GM12872 (cell line): ENCODE data around the gene NAPB.

Experiments
- TF ChIP-seq, protein P1 (sequence below): IDR thresholded peaks from 3 replicates; pipeline ENCODE4 v1.5.1; 2011; ENCODE audit warnings: low read depth, mild to moderate bottlenecking, low read length, moderate library complexity; ENCODE audit not compliant: insufficient read depth

NAPB gene

DNA sequence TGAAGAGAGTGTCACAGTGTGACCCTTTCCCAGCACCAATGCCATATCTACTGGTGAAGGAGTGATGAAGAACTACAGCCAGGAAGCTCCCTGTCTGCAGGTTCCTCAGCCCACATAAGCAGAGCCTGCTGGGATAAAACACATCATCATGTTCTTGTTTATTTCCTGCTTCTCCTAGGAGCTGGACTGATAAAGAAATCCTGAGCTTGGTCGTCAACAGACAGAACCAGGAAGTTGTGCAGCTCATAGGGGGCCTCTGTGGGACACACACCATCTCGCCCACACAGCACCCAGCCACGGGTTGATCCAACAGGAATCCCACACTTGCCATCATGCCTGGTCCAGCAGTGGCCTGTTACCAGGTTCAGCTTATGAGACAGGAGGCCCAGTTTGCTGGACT, 15.4 kb upstream of the NAPB start:
- TF ChIP-seq, protein P1, sequence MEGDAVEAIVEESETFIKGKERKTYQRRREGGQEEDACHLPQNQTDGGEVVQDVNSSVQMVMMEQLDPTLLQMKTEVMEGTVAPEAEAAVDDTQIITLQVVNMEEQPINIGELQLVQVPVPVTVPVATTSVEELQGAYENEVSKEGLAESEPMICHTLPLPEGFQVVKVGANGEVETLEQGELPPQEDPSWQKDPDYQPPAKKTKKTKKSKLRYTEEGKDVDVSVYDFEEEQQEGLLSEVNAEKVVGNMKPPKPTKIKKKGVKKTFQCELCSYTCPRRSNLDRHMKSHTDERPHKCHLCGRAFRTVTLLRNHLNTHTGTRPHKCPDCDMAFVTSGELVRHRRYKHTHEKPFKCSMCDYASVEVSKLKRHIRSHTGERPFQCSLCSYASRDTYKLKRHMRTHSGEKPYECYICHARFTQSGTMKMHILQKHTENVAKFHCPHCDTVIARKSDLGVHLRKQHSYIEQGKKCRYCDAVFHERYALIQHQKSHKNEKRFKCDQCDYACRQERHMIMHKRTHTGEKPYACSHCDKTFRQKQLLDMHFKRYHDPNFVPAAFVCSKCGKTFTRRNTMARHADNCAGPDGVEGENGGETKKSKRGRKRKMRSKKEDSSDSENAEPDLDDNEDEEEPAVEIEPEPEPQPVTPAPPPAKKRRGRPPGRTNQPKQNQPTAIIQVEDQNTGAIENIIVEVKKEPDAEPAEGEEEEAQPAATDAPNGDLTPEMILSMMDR = no peak

DNA sequence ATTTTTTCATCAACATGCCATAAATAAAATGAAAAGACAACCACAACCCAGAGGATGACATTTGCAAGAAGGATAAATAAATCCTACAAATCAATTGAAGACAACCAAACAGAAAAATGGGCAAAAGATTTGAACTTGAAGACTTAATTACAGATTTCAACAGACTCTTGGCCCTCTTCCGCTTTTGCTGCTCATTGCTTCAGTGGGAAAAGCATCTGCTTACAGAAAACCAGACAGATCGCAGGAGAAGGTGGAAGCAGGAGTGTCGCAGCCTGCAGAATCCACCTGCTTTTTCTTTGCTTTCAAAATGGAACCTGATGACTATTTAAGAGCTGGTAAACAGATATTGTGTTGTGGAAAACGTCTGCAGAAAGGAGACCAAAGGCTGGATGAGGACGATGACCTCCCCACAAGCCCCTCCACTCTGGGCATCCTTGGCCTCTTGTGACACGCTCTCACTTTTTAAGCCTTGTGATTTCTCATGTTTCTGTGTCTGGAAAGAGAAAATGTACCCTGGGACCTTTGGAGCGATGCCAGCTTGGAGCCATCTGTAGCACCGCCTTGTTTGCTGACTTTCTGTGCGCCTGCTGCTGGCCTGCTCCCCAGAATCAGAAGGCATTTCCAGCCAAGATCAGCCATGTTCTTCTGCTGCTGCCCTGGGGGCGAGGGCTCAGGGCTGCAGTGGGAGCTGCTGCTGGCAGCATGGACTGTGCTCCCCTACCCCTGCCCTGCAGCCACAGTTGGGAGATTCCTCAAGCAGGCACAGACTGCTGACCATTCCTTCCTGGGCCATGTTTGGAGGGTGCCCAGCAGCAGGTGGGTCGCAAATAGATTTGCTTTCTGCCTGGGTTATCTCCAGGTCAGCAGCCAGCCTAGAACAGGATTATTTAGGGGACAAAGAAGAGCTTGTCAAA, 14.6 kb upstream of the NAPB start:
- TF ChIP-seq, protein P1 = no peak

- TF ChIP-seq, protein P1 = no peak
Observed at GRCh38 chr20:23434521-23435313, 13.4 kb upstream of the NAPB start.

DNA sequence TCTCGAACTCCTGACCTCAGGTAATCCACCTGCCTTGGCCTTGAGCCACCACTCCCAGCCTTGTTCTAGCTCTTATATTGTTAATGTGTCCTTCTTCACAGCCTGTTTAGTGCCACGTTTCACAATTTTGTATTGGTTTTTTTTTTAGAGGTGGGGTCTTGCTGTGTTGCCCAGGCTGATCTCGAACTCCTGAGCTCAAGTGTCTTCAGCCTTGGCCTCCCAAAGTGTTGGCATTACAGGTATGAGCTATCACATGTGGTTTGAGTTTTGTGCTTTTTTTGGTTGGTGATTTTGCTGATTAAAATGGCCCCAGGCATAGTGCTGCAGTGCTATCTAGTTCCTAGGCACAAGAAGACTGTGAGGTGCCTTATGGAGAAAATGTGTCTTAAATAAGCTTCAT, 12.3 kb upstream of the NAPB start:
- TF ChIP-seq, protein P1 = no peak

DNA sequence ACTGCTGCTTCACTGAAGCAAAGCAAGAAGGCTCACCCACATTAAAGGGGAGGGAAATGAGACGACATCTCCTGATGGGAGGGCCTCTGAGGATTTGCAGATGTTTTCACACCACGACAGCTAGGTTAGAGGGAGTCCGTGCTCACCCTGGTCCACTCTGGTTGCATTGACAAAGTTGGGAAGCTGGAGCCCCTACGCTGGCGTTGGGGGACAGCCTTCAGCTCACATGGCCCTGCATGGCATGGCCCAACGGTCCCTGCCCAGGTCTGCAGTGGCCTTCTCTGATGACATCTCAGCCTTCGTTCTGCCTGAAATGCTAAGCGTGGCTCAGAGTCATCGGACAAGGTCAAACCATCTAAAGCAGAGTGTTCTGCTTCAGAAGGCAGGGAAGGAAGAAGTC, 3.8 kb upstream of the NAPB start:
- TF ChIP-seq, protein P1 = no peak

DNA sequence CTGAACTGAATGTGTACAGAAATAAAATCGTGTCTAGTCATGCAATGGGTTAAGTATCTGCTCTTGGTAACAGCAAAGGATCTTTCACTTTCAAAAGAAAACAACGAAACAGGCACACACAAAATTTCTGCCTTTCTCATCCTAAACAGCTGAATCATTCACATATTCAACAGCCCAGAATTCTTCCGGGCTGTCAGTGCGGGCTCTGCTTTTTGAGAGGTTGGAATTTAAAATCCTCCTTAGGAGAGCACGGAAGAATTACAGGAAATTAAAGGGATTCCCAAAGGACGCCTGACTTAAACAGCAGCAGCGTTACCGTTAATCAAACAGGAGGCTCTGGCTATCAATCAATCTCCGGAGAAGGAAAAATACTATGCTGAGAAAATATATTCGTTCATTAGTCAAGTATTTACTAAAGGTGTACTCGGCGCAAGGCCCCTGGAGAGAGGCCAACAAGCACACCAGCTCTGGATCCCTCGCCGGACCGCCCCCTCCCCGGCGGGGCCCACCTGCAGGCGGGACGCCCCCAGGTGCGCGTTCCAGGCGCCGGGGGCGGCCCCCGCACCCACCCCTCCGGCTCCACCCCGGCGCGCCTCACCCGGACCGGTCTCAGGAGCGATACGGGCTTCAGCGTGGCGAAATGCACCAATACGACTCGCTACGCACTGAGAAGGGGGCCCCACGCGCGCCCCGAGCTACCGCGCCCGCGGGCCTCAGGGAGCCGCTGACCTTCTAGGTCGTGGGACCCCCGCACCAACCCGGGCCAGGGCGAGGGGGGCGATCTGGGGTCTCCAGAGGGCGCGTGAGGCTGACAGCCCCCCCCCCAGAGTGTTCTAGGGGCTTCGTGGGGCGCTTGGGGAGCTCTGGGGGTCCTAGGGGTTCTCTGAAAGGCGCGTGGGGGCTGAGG, 1.0 kb downstream of the NAPB start:
- TF ChIP-seq, protein P1 = no peak
